Fibroblast of skin of right biceps (primary cell): Measurements from ENCODE around the gene ANKRD11.
"Not testable (repeated sequence)": the region's sequence is repeated elsewhere in the genome, so short reads cannot be mapped to it uniquely, and the experiment has no call there.

ENCODE experiments used
- DNase-seq: peaks from one replicate; pipeline ENCODE4 v3.0.0-alpha.2; 2013

The ANKRD11 gene

GRCh38 chr16:89362540-89363223, 127.7 kb downstream of the ANKRD11 start:
- not testable (repeated sequence) for DNase-seq

- DNase-seq = no peak
Observed at GRCh38 chr16:89361751-89362539, 128.4 kb downstream of the ANKRD11 start.

DNA sequence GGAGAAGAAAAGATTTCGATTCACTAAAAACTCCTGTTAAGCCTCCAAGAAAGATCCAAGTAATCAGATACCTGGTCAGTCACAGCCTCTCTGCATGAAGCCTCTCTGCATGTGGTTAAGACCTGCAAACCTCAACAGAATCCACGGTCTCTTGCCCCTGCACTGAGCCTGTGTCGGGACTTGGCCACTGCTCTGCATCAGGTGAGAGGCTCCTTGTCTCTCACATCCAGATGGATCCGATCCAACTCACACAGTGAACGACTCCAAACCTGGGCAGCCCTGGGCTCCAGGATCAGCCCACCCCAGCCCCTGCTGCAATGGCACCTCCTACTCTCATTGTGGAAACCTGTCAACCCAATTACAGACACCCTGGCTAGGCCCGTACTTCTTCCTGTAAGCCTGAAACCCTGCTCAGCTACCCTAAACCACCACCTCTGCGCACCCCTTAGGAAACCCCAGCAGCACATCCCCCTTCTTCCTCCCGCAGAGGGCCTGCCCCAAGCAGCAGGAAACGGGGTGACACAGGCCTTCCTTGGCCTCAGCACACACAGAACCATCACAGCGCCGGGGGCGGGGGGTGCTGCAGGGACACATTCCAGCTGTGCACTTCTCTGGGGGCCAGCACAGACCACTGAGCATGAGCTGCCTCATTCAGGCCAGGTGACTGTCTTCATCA, 129.5 kb downstream of the ANKRD11 start:
- DNase-seq = no peak

- no peak for DNase-seq
Observed at GRCh38 chr16:89359264-89360147, 130.9 kb downstream of the ANKRD11 start.

DNA sequence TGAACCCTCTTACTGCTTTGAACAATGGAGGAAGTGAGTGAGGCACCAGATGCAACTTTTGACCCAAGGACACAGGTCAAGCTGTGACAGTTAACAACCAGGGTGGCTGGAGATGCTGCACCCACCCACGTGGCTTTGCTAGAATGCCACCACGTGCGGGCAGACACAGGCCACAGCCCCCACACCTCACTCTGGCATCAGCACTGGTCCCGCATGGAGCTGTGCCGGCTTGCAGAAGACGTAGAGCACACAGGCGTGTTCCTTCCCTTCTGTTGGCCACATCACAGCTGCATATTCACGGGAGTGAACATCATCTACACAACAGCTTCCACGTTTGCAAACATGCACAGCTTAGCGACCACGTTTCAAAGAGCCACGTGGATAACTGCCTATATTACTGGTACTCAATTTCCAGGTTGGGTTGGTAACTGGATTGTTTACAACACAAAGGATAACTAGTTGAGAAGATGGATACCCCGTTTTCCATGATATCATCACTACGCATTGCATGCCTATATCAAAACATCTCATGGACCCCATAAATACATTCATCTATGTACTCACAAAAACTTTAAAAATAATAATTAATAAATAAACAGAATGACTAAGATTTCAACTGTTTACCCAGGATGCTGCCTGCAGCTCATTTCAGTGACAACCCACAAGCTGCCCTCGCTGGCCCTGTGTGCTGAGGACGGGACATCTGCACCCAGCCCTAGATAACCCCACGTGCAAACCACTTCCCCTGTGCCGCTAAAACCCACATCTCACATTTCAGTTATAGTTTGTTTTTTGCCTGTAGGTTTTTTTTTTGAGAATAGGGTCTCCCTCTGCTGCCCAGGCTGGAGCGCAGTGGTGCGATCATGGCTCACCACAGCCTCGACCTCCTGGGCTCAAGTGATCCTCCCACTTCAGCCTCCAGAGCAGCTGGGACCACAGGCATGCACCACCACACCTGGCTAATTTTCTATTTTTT, 132.0 kb downstream of the ANKRD11 start:
- DNase-seq = no peak

GRCh38 chr16:89357055-89357816, 133.1 kb downstream of the ANKRD11 start:
- DNase-seq = no peak

DNA sequence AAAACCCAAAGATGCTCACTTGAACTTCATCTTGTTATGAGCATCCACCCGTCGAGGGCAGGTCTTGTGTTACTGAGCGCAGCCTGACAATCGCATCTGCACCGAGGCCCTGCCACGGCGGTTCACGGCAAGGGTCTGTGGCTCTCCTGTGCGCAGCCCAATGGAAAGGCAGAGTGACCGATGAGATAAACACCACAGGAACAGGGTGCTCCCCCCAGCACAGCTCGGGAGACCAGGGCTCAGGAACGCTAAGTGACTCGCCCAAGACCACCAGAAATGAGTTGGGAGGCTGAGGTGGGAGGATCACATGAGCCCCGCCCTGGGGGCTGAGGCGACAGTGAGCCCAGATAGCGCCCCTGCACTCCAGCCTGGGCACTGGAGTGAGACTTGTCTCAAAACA, 134.7 kb downstream of the ANKRD11 start:
- no peak for DNase-seq

- no peak for DNase-seq
Observed at GRCh38 chr16:89355007-89355406, 135.4 kb downstream of the ANKRD11 start.

- no peak for DNase-seq
Observed at GRCh38 chr16:89354325-89354724, 136.0 kb downstream of the ANKRD11 start.

DNA sequence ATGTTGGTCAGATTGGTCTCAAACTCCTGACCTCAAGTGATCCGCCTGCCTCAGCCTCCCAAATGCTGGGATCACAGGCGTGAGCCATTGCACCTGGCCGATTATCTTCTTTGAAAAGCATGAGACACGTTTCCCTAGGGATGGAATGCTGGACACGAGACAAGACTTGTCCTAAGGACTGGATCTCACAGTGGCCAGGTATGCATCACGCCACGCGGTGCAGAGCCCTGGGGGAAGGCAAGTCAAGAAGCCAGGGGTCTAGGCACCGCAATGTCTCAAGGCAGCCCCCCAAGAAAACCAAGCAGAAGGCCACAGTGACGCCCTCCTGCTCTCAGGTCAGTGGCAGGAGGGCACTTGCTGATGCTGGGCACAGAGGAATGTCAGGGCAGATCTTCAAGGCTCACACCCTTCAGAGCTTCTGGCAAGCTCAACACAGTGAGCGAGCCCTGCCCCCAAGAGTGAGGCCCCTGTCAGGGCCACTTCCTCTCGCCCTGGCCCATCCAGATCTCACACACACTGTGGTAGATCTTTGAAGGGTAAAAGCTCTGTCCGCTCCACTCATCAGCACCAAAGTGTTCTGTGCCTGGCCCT, 138.2 kb downstream of the ANKRD11 start:
- DNase-seq = no peak

DNA sequence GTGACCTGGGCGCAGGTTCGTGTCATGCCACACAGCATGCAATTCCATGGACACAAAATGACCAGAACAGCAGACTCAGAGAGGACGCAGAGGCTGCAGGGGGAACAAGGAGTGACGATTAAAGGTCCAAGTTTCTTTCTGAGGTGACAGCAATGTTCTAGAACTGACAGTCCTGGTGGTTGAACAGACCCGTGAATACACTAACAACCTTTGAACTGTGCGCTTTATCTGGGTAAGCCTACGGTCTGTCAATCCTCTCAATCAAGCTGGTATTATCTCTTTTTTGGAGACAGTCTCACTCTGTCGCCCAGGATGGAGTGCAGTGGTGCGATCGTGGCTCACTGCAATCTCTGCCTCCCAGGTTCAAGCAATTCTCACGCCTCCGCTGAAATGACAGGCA, 138.7 kb downstream of the ANKRD11 start:
- DNase-seq = no peak

GRCh38 chr16:89350701-89351380, 139.5 kb downstream of the ANKRD11 start:
- DNase-seq = peak; percentile 43

GRCh38 chr16:89349947-89350633, 140.3 kb downstream of the ANKRD11 start:
- DNase-seq = no peak

GRCh38 chr16:89347807-89348206, 142.6 kb downstream of the ANKRD11 start:
- DNase-seq = no peak

- DNase-seq = no peak
Observed at GRCh38 chr16:89346869-89347268, 143.5 kb downstream of the ANKRD11 start.

GRCh38 chr16:89345642-89346150, 144.7 kb downstream of the ANKRD11 start:
- no peak for DNase-seq

- no peak for DNase-seq
Observed at GRCh38 chr16:89344846-89345611, 145.3 kb downstream of the ANKRD11 start.

- no peak for DNase-seq
Observed at GRCh38 chr16:89344458-89344834, 145.9 kb downstream of the ANKRD11 start.
